Right lobe of liver (tissue), 4 donors: ENCODE results near the gene SLC7A9.

Experiments
- CTCF ChIP-seq, 4 donors: fragments of 200-600 bp in 3 of 4; fragments of 450-650 bp in 1 of 4; IDR thresholded peaks; one replicate each; pipeline versions ENCODE4 v1.5.1 to v1.8.0; 2016 to 2022; ENCODE audit warnings: antibody characterized with exemption in 4 of 4, mild to moderate bottlenecking in 2 of 4
- POLR2A ChIP-seq: fragments of 450-650 bp; IDR thresholded peaks from one replicate; pipeline ENCODE4 v1.6.1; 2017; ENCODE audit warnings: antibody characterized with exemption, mild to moderate bottlenecking
- donor health status: DM: no; HTN: no; CAD: no.
- donor health status: DM: no; HTN: no; CAD: no.
- donor health status: DM: no; HTN: yes; CAD: no.

GRCh38 chr19:32829345-32829896 is 40.1 kb downstream of the SLC7A9 start:
- TF ChIP-seq POLR2A = no peak
- TF ChIP-seq CTCF (IDR thresholded peaks at IDR 0.05) = no peak
